ENCODE measurements around the gene IPCEF1. TPM values are rescaled to one million over a fixed set of nuclear protein-coding genes. Genes with fewer than 3 reads are reported as not detected.

IPCEF1 gene
- polyA plus RNA-seq, 1 donor (not counting 4 experiments of a cell fraction or from before 2014, with no cell fraction given), result 0.21 TPM

DNA sequence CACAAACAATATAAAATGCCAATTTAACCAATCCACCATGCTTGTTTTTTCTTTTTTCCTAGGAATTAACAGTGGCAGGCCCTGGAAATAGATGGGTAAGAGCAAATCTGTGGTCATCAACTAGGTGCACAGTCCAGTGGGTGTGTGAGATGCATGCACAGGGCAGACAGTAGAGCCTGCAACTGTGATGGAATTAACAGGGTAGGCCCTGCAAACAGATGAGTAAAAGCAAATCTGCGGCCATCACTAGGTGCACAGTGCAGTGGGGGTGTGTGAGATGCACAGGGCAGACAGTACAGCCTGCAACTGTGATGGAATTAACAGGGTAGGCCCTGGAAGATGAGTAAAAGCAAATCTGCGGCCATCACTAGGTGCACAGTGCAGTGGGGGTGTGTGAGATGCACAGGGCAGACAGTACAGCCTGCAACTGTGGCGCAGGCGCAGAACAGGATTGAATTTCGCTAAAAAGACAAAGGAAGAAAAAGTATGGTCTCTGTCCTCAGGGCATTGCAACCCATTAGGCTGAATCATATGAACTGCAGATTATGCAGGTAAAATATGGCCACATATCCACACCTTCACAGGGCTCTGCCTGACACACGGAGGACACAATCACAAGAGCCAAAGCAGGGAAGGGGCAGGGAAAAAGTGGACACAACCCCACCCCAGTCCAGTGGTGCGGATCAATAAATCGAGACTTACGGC, 41.0 kb upstream of the IPCEF1 start:
- dilution Hi-C loops (cut with MboI; ENCODE audit: extremely low pct_ligation_motif_present, low sequenced_read_pairs), result no loop called here
- no peak overlapping the region for H3K9ac ChIP-seq (ENCODE audit: control insufficient read depth, extremely low read depth, insufficient read depth, low read length)
- no peaks in the 10 kb centered on the region for H3K27me3 ChIP-seq (ENCODE audit: control insufficient read depth, extremely low read depth, insufficient read depth, low read length)
- H3K4me3 ChIP-seq (ENCODE audit: control insufficient read depth in 2 of 3, extremely low read depth in 1 of 3, insufficient read depth in 2 of 3, low read depth in 1 of 3, low read length in 3 of 3), result no peak overlapping the region
- H3K36me3 ChIP-seq (ENCODE audit: control insufficient read depth in 2 of 2, extremely low read depth in 1 of 2, insufficient read depth in 2 of 2, low read length in 2 of 2), result peaks cover 0 to 2% of the 10 kb centered on the region in 2 experiments
- no peak overlapping the region for H2AFZ ChIP-seq (ENCODE audit: control insufficient read depth, low read length)
- FAIRE-seq (no peak), DNase-seq (ENCODE audit: low read depth, low spot score) (no peak)
- H3K4me2 ChIP-seq (ENCODE audit: control insufficient read depth, extremely low read depth, insufficient read depth, low read depth, low read length), result no peak overlapping the region
- TF ChIP-seq EZH2 (IDR thresholded peaks at IDR 0.05; ENCODE audit: low read length), result no peak
- TF ChIP-seq, protein P1, sequence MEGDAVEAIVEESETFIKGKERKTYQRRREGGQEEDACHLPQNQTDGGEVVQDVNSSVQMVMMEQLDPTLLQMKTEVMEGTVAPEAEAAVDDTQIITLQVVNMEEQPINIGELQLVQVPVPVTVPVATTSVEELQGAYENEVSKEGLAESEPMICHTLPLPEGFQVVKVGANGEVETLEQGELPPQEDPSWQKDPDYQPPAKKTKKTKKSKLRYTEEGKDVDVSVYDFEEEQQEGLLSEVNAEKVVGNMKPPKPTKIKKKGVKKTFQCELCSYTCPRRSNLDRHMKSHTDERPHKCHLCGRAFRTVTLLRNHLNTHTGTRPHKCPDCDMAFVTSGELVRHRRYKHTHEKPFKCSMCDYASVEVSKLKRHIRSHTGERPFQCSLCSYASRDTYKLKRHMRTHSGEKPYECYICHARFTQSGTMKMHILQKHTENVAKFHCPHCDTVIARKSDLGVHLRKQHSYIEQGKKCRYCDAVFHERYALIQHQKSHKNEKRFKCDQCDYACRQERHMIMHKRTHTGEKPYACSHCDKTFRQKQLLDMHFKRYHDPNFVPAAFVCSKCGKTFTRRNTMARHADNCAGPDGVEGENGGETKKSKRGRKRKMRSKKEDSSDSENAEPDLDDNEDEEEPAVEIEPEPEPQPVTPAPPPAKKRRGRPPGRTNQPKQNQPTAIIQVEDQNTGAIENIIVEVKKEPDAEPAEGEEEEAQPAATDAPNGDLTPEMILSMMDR (optimal IDR thresholded peaks at IDR 0.05 in 1 of 3, IDR thresholded peaks at IDR 0.05 in 1 of 3, conservative IDR thresholded peaks at IDR 0.05 in 1 of 3; ENCODE audit: extremely low read depth in 1 of 3, insufficient read depth in 2 of 3, low read length in 3 of 3), result no peak
- no peaks in the 10 kb centered on the region for H3K9me1 ChIP-seq (ENCODE audit: control insufficient read depth, extremely low read depth, insufficient read depth, low read length)
- no peak overlapping the region for H3K27ac ChIP-seq (ENCODE audit: control insufficient read depth, insufficient read depth, low read length)
- H3K9me3 ChIP-seq (ENCODE audit: control insufficient read depth, low read depth, low read length), result no peaks in the 10 kb centered on the region
- H3K4me1 ChIP-seq (ENCODE audit: control insufficient read depth, extremely low read depth, insufficient read depth, low read length), result peaks cover 17% of the 10 kb centered on the region
- no peaks in the 10 kb centered on the region for H3K79me2 ChIP-seq (ENCODE audit: control insufficient read depth, insufficient read depth, low read length)
- no peaks in the 10 kb centered on the region for H4K20me1 ChIP-seq (ENCODE audit: control insufficient read depth, extremely low read depth, insufficient read depth, low read length)

DNA sequence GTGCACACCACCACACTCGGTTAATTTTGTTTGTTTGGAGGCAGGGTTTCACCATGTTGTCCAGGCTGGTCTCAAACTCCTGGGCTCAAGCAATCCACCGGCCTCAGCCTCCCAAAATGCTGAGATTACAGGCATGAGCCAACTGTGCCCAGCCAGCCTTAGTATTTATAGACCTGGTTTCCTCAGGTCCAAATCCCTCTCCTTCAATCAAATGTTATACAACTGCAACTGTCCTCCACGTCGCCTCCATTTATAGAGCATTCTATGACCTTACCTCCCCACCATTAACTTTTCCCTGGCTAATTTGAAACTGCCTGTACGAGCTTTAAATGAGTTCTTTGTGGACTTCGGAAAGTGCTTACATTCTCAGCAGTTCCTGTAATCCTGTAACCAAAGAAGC, 39.3 kb upstream of the IPCEF1 start:
- Histone ChIP-seq H3K9ac (ENCODE audit: control insufficient read depth, extremely low read depth, insufficient read depth, low read length) (no peak overlapping the region), H3K4me3 (ENCODE audit: control insufficient read depth in 2 of 3, extremely low read depth in 1 of 3, insufficient read depth in 2 of 3, low read depth in 1 of 3, low read length in 3 of 3) (no peak overlapping the region), H2AFZ (ENCODE audit: control insufficient read depth, low read length) (no peak overlapping the region), H3K4me1 (ENCODE audit: control insufficient read depth, extremely low read depth, insufficient read depth, low read length) (peaks cover 4% of the 10 kb centered on the region), H3K79me2 (ENCODE audit: control insufficient read depth, insufficient read depth, low read length) (no peaks in the 10 kb centered on the region), H3K9me3 (ENCODE audit: control insufficient read depth, low read depth, low read length) (no peaks in the 10 kb centered on the region), H3K27ac (ENCODE audit: control insufficient read depth, insufficient read depth, low read length) (no peak overlapping the region), H3K4me2 (ENCODE audit: control insufficient read depth, extremely low read depth, insufficient read depth, low read depth, low read length) (no peak overlapping the region), H4K20me1 (ENCODE audit: control insufficient read depth, extremely low read depth, insufficient read depth, low read length) (no peaks in the 10 kb centered on the region), H3K27me3 (ENCODE audit: control insufficient read depth, extremely low read depth, insufficient read depth, low read length) (no peaks in the 10 kb centered on the region), H3K9me1 (ENCODE audit: control insufficient read depth, extremely low read depth, insufficient read depth, low read length) (no peaks in the 10 kb centered on the region), H3K36me3 (ENCODE audit: control insufficient read depth in 2 of 2, extremely low read depth in 1 of 2, insufficient read depth in 2 of 2, low read length in 2 of 2) (no peaks in the 10 kb centered on the region)
- DNase-seq (ENCODE audit: low read depth, low spot score) (no peak), FAIRE-seq (no peak)
- TF ChIP-seq, protein P1 (optimal IDR thresholded peaks at IDR 0.05 in 1 of 3, IDR thresholded peaks at IDR 0.05 in 1 of 3, conservative IDR thresholded peaks at IDR 0.05 in 1 of 3; ENCODE audit: extremely low read depth in 1 of 3, insufficient read depth in 2 of 3, low read length in 3 of 3), result no peak
- no peak for TF ChIP-seq EZH2 (IDR thresholded peaks at IDR 0.05; ENCODE audit: low read length)
- dilution Hi-C loops (cut with MboI; ENCODE audit: extremely low pct_ligation_motif_present, low sequenced_read_pairs), result no loop called here

Measured in keratinocyte (primary cell).